Transverse colon (tissue), 4 donors: Measurements from ENCODE around the gene ERVV-1.
A peak's percentile ranks its signal among the peaks of the same experiment; 100 is the strongest.

Source experiments
- CTCF ChIP-seq, 5 experiments: fragments of 200-600 bp in 3 of 5; fragments of 450-650 bp in 2 of 5; sonication (generic) in 3 of 5; IDR thresholded peaks; 1 replicate in 2 of 5; 2 replicates in 3 of 5; pipeline ENCODE4 v1.5.1; 2016 to 2017; ENCODE audit warnings: antibody characterized with exemption in 5 of 5, inconsistent platforms in 3 of 5, mild to moderate bottlenecking in 2 of 5, moderate library complexity in 1 of 5
- EP300 ChIP-seq: sonication (generic); formaldehyde crosslinking; IDR thresholded peaks from one replicate; pipeline ENCODE4 v1.6.1; 2017; ENCODE audit warnings: antibody characterized with exemption, low read depth
- POLR2A ChIP-seq: fragments of 450-650 bp; IDR thresholded peaks from one replicate; pipeline ENCODE4 v1.6.1; 2016; ENCODE audit warnings: antibody characterized with exemption, mild to moderate bottlenecking, moderate library complexity
- POLR2AphosphoS5 ChIP-seq, 3 donors: sonication (generic); formaldehyde crosslinking; IDR thresholded peaks; one replicate each; pipeline ENCODE4 v1.6.1; 2016; ENCODE audit warnings: antibody characterized with exemption in 3 of 3

DNA sequence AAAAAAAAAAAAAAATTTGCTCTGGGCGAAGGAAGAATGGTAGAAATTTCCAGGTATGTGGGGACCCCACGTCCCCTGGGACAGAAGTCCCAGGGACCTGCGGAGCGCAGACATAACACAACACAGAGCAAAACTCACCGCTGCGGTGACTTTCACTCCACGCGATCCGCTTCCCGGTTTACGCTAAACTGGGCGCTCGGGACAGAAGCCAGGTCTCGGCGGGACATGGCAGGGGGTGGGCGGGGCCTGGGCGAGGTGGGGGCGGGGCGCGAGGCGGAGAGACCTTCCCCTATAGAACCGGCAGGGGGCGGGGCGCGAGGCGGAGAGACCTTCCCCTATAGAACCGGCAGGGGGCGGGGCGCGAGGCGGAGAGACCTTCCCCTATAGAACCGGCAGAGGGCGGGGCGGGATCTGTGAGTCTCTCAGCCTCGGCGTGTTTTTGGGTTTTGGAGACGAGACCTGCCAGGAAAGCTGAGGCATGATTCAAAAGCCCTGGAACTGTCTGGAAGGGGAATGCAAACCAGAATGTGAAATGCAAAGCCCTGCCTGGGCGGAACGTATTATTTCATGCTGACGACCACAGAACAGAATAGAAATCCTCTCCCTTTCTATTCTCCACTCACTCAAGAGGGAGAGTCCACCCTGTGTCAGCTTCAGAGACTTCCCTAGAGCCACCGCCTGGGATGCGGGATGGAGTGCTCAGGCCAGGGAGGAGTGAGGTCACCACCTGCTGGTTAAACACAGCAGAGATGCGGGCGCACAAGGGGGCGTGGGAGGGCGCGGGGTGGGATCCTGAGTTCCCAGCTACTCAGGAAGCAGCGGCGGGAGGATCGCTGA lies 20.2 kb upstream of the ERVV-1 start:
- TF ChIP-seq CTCF (IDR thresholded peaks at IDR 0.05) (peak; percentile 56 to 90 (median 75)), POLR2A (no peak), EP300 (no peak), POLR2AphosphoS5 (IDR thresholded peaks at IDR 0.05) (peak in 2 of 3 donors; percentile 46 to 54)
